GM18870 (cell line): Measurements from ENCODE around the gene EFNB2.

Experiments
- ATAC-seq: cut with Tn5 transposase; IDR thresholded peaks from one replicate; pipeline ENCODE4 v1.9.1; 2021; ENCODE audit warnings: moderate library complexity; ENCODE audit not compliant: unreplicated experiment

The EFNB2 gene

GRCh38 chr13:106487129-106487528 is 48.3 kb downstream of the EFNB2 start:
- ATAC-seq, result no peak

GRCh38 chr13:106486287-106486686 is 49.2 kb downstream of the EFNB2 start:
- ATAC-seq, result no peak

GRCh38 chr13:106484537-106485193 is 50.8 kb downstream of the EFNB2 start:
- ATAC-seq, result no peak

GRCh38 chr13:106484084-106484483 is 51.4 kb downstream of the EFNB2 start:
- ATAC-seq, result no peak

GRCh38 chr13:106481919-106482318 is 53.5 kb downstream of the EFNB2 start:
- no peak for ATAC-seq

GRCh38 chr13:106480351-106480910 is 55.0 kb downstream of the EFNB2 start:
- no peak for ATAC-seq

- no peak for ATAC-seq
Observed at GRCh38 chr13:106479929-106480328, 55.5 kb downstream of the EFNB2 start.

GRCh38 chr13:106478116-106478515 is 57.3 kb downstream of the EFNB2 start:
- no peak for ATAC-seq

GRCh38 chr13:106477303-106477702 is 58.2 kb downstream of the EFNB2 start:
- no peak for ATAC-seq

GRCh38 chr13:106475852-106476251 is 59.6 kb downstream of the EFNB2 start:
- ATAC-seq, result no peak

GRCh38 chr13:106474912-106475311 is 60.5 kb downstream of the EFNB2 start:
- no peak for ATAC-seq

- no peak for ATAC-seq
Observed at GRCh38 chr13:106473154-106473553, 62.3 kb downstream of the EFNB2 start.

- no peak for ATAC-seq
Observed at GRCh38 chr13:106472621-106473020, 62.8 kb downstream of the EFNB2 start.

GRCh38 chr13:106471957-106472543 is 63.4 kb downstream of the EFNB2 start:
- ATAC-seq, result peak; percentile 63

GRCh38 chr13:106470576-106470975 is 64.9 kb downstream of the EFNB2 start:
- ATAC-seq, result no peak

GRCh38 chr13:106468744-106469590 is 66.5 kb downstream of the EFNB2 start:
- ATAC-seq, result no peak

GRCh38 chr13:106468207-106468606 is 67.3 kb downstream of the EFNB2 start:
- ATAC-seq, result no peak

- ATAC-seq, result no peak
Observed at GRCh38 chr13:106467427-106468122, 67.9 kb downstream of the EFNB2 start.

- ATAC-seq, result no peak
Observed at GRCh38 chr13:106466691-106467426, 68.6 kb downstream of the EFNB2 start.

GRCh38 chr13:106464076-106464475 is 71.4 kb downstream of the EFNB2 start:
- ATAC-seq, result no peak
